Liver (tissue), 9 donors: ENCODE measurements around the gene COX17. TPM values are rescaled to one million over a fixed set of nuclear protein-coding genes. Genes with fewer than 3 reads are reported as not detected.

Experiments used
- DNase-seq: peaks from one replicate; pipeline ENCODE4 v3.0.0-alpha.2; 2017; ENCODE audit warnings: low spot score
- H3K27ac ChIP-seq, 2 donors: one replicate each; pipeline ENCODE4 v1.7.0; 2013; ENCODE audit warnings: inconsistent platforms in 2 of 2, low read length in 2 of 2, control low read depth in 1 of 2, low read depth in 1 of 2, mild to moderate bottlenecking in 1 of 2
- H3K27me3 ChIP-seq, 4 donors: one replicate each; pipeline versions ENCODE4 v1.6.1 to v1.7.0; 2013; ENCODE audit warnings: low read length in 3 of 4, inconsistent platforms in 1 of 4, mild to moderate bottlenecking in 1 of 4, moderate library complexity in 1 of 4; ENCODE audit not compliant: control insufficient read depth in 4 of 4, insufficient read depth in 4 of 4
- H3K36me3 ChIP-seq, 4 donors: one replicate each; pipeline versions ENCODE4 v1.6.1 to v1.7.0; 2013; ENCODE audit warnings: low read length in 3 of 4, mild to moderate bottlenecking in 3 of 4, low read depth in 1 of 4, moderate library complexity in 1 of 4; ENCODE audit not compliant: control insufficient read depth in 4 of 4, insufficient read depth in 3 of 4
- H3K4me1 ChIP-seq, 4 donors: one replicate each; pipeline versions ENCODE4 v1.6.1 to v1.7.0; 2013; ENCODE audit warnings: low read length in 3 of 4, mild to moderate bottlenecking in 3 of 4, moderate library complexity in 1 of 4; ENCODE audit not compliant: control insufficient read depth in 4 of 4, insufficient read depth in 4 of 4
- H3K4me3 ChIP-seq, 3 donors: one replicate each; pipeline versions ENCODE4 v1.6.1 to v1.7.0; 2013; ENCODE audit warnings: low read length in 3 of 3, control low read depth in 1 of 3, low read depth in 1 of 3, mild to moderate bottlenecking in 1 of 3
- H3K9ac ChIP-seq, 2 donors: one replicate each; pipeline ENCODE4 v1.7.0; 2013; ENCODE audit warnings: low read length in 2 of 2, mild to moderate bottlenecking in 2 of 2, moderate library complexity in 2 of 2, control low read depth in 1 of 2, low read depth in 1 of 2
- H3K9me3 ChIP-seq, 4 donors: one replicate each; pipeline versions ENCODE4 v1.6.1 to v1.7.0; 2013; ENCODE audit warnings: low read length in 3 of 4; ENCODE audit not compliant: control insufficient read depth in 4 of 4
- EGR1 ChIP-seq, 2 donors: IDR thresholded peaks; 2 replicates each; pipeline ENCODE4 v1.6.1; 2016 to 2018; ENCODE audit warnings: antibody characterized with exemption in 2 of 2, low read depth in 2 of 2
- FOXA1 ChIP-seq: IDR thresholded peaks from 2 replicates; pipeline ENCODE4 v1.6.1; 2016; ENCODE audit warnings: antibody characterized with exemption
- FOXA2 ChIP-seq: IDR thresholded peaks from 2 replicates; pipeline ENCODE4 v1.6.1; 2016; ENCODE audit warnings: antibody characterized with exemption
- GABPA ChIP-seq, 2 donors: IDR thresholded peaks in 1 of 2; conservative IDR thresholded peaks in 1 of 2; 2 replicates each; pipeline ENCODE4 v1.6.1; 2016; ENCODE audit warnings: antibody characterized with exemption in 2 of 2, mild to moderate bottlenecking in 1 of 2, moderate library complexity in 1 of 2
- HNF4A ChIP-seq, 2 donors: conservative IDR thresholded peaks; 2 replicates each; pipeline ENCODE4 v1.6.1; 2016; ENCODE audit warnings: antibody characterized with exemption in 2 of 2, mild to moderate bottlenecking in 2 of 2
- HNF4G ChIP-seq: IDR thresholded peaks from 2 replicates; pipeline ENCODE4 v1.6.1; 2016; ENCODE audit warnings: antibody characterized with exemption
- JUND ChIP-seq, 2 donors: IDR thresholded peaks; 2 replicates each; pipeline ENCODE4 v1.6.1; 2016; ENCODE audit warnings: antibody characterized with exemption in 2 of 2
- NR2F2 ChIP-seq: IDR thresholded peaks from 2 replicates; pipeline ENCODE4 v1.6.1; 2016; ENCODE audit warnings: antibody characterized with exemption
- RAD21 ChIP-seq, 2 donors: IDR thresholded peaks; 2 replicates each; pipeline ENCODE4 v1.6.1; 2016; ENCODE audit warnings: antibody characterized with exemption in 2 of 2, mild to moderate bottlenecking in 2 of 2
- RXRA ChIP-seq, 2 donors: IDR thresholded peaks; 2 replicates each; pipeline ENCODE4 v1.6.1; 2017 to 2018; ENCODE audit warnings: antibody characterized with exemption in 2 of 2, mild to moderate bottlenecking in 1 of 2
- SP1 ChIP-seq: IDR thresholded peaks from 2 replicates; pipeline ENCODE4 v1.6.1; 2018; ENCODE audit warnings: antibody characterized with exemption, mild to moderate bottlenecking
- TAF1 ChIP-seq: conservative IDR thresholded peaks from 2 replicates; pipeline ENCODE4 v1.6.1; 2016; ENCODE audit warnings: antibody characterized with exemption, mild to moderate bottlenecking
- YY1 ChIP-seq: IDR thresholded peaks from 2 replicates; pipeline ENCODE4 v1.6.1; 2016; ENCODE audit warnings: antibody characterized with exemption, mild to moderate bottlenecking
- ZBTB33 ChIP-seq: IDR thresholded peaks from 2 replicates; pipeline ENCODE4 v1.6.1; 2016; ENCODE audit warnings: antibody characterized with exemption
- WGBS: extraction: QIAGEN DNeasy Blood & Tissue Kit; methylation state at CpG from one replicate; pipeline ENCODE4 v1.1.7; 2013; 5-methylcytosine and 5-hydroxymethylcytosine counted together
- polyA plus RNA-seq, 2 donors: library from polyadenylated mRNA; stranded (reverse) in 1 of 2; unstranded in 1 of 2; fragments of 200-250 nt in 1 of 2; fragments of >200 nt in 1 of 2; fragmentation: Nextera tagmentation in 1 of 2; extraction: Ambion mirVana in 1 of 2; gene quantifications; one replicate each; pipeline versions ENCODE4 v1.2.1 to v1.2.3, GENCODE V29; 2013 to 2015
- total RNA-seq, 2 donors: library from RNA; depleted of rRNA; stranded (reverse); fragments of >200 nt; gene quantifications; one replicate each; pipeline ENCODE4 v1.2.3, GENCODE V29; 2014
- TF ChIP-seq, protein P1 (sequence below): IDR thresholded peaks from 2 replicates; pipeline ENCODE4 v1.6.1; 2016; ENCODE audit warnings: antibody characterized with exemption
- TF ChIP-seq, protein P2 (sequence below): IDR thresholded peaks from 2 replicates; pipeline ENCODE4 v1.6.1; 2016; ENCODE audit warnings: antibody characterized with exemption
- TF ChIP-seq, protein P3 (sequence below): fragments of 150-350 bp; IDR thresholded peaks from 2 replicates; pipeline ENCODE4 v1.5.1; 2017; ENCODE audit warnings: improper control_type of control experiment, low read depth, low read length; ENCODE audit not compliant: missing input control
- donor health status: healthy.
- donor health status: healthy.
- donor health status: healthy.
- donor health status: healthy.
- donor health status: healthy.

The COX17 gene
- total and polyA plus RNA-seq, 4 donors: 10.3 to 164 (median 49.0) TPM

- no peak within 1 kb of the TSS for H3K27ac ChIP-seq
- DNase-seq: no peak
- WGBS: 91% methylated on average over 9 of the region's 9 CpGs
Measured at GRCh38 chr3:119660474-119661440, 16.4 kb downstream of the COX17 start, which contains the start of gene POPDC2. Gene POPDC2, minus strand, starts transcription at chr3:119660589. Its CDS starts 166 bp downstream, at chr3:119660423.

DNA sequence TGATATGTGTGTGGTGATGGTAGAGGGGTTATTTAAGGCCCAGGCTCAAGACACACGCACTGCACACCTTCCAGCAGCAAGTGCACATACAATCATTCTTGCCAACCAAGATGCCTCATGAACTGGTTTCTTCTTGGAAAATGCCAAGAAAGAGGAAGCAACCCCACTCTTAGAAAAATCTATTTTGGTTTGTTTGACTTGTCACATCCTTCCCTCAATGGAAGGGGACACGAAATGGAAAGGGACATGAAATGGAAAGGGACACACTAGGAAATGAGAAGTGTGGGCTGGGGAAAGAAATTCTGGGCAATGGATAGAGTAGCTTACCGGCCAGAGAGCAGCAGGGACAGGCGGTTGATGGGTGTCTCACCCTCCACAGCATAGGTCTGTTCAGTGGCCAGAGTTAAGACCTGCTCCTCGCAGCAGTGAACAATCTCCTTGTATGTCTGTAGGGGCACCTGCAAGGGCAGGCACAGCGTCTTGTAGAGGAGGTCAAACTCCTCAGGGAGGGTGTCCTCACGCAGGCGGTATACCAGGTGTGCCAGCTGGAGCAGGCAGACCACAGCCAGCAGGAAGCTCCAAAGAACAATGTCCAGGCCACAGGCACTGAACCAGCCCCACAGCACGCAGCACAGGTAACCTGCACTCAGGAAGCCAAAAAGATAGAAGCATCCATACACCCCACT is 17.5 kb downstream of the COX17 start:
- H3K9ac ChIP-seq: no peak overlapping the region
- WGBS: 87% methylated on average over 9 of the region's 9 CpGs
- no peaks in the 10 kb centered on the region for H3K36me3 ChIP-seq
- H3K9me3 ChIP-seq: no peaks in the 10 kb centered on the region
- no peak overlapping the region for H3K4me3 ChIP-seq
- DNase-seq: no peak
- no peaks in the 10 kb centered on the region for H3K4me1 ChIP-seq
- no peak overlapping the region for H3K27ac ChIP-seq
- no peaks in the 10 kb centered on the region for H3K27me3 ChIP-seq
- TF ChIP-seq HNF4G: no peak
- no peak for TF ChIP-seq FOXA2
- no peak for TF ChIP-seq EGR1 (IDR thresholded peaks at IDR 0.05; ENCODE audit: low read depth in 2 of 2)

More at GRCh38 chr3:119660474-119661440, 16.4 kb downstream of the COX17 start, which contains the start of gene POPDC2:
- Histone ChIP-seq H3K4me1 (no peaks in the 10 kb centered on the region), H3K9ac (no peak within 1 kb of the TSS), H3K36me3 (no peaks in the 10 kb centered on the region), H3K9me3 (no peaks in the 10 kb centered on the region), H3K4me3 (no peak within 1 kb of the TSS), H3K27me3 (no peaks in the 10 kb centered on the region)
- TF ChIP-seq TAF1: no peak
- no peak for TF ChIP-seq ZBTB33
- no peak for TF ChIP-seq RXRA (IDR thresholded peaks at IDR 0.05)
- no peak for TF ChIP-seq FOXA1
- TF ChIP-seq RAD21 (IDR thresholded peaks at IDR 0.05): no peak
- TF ChIP-seq, protein P1, sequence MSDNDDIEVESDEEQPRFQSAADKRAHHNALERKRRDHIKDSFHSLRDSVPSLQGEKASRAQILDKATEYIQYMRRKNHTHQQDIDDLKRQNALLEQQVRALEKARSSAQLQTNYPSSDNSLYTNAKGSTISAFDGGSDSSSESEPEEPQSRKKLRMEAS: no peak
- no peak for TF ChIP-seq HNF4G
- TF ChIP-seq, protein P2, sequence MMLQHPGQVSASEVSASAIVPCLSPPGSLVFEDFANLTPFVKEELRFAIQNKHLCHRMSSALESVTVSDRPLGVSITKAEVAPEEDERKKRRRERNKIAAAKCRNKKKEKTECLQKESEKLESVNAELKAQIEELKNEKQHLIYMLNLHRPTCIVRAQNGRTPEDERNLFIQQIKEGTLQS: no peak

- H3K36me3 ChIP-seq: no peaks in the 10 kb centered on the region
- no peaks in the 10 kb centered on the region for H3K9me3 ChIP-seq
- H3K4me1 ChIP-seq: no peaks in the 10 kb centered on the region
- H3K9ac ChIP-seq: no peak overlapping the region
- WGBS: 96% methylated on average over 2 of the region's 2 CpGs
- H3K27ac ChIP-seq: no peak overlapping the region
- H3K27me3 ChIP-seq: no peaks in the 10 kb centered on the region
- H3K4me3 ChIP-seq: no peak overlapping the region
- no peak for DNase-seq
- TF ChIP-seq FOXA1 (no peak), GABPA (IDR thresholded peaks at IDR 0.05 in 1 of 2, conservative IDR thresholded peaks at IDR 0.05 in 1 of 2) (no peak), ZBTB33 (no peak), HNF4A (conservative IDR thresholded peaks at IDR 0.05) (no peak), FOXA2 (no peak), SP1 (no peak), JUND (IDR thresholded peaks at IDR 0.05) (no peak), EGR1 (IDR thresholded peaks at IDR 0.05; ENCODE audit: low read depth in 2 of 2) (no peak), HNF4G (no peak), RXRA (IDR thresholded peaks at IDR 0.05) (no peak), YY1 (no peak), NR2F2 (no peak)
- TF ChIP-seq, protein P2: no peak
- TF ChIP-seq, protein P1: no peak
- TF ChIP-seq, protein P3, sequence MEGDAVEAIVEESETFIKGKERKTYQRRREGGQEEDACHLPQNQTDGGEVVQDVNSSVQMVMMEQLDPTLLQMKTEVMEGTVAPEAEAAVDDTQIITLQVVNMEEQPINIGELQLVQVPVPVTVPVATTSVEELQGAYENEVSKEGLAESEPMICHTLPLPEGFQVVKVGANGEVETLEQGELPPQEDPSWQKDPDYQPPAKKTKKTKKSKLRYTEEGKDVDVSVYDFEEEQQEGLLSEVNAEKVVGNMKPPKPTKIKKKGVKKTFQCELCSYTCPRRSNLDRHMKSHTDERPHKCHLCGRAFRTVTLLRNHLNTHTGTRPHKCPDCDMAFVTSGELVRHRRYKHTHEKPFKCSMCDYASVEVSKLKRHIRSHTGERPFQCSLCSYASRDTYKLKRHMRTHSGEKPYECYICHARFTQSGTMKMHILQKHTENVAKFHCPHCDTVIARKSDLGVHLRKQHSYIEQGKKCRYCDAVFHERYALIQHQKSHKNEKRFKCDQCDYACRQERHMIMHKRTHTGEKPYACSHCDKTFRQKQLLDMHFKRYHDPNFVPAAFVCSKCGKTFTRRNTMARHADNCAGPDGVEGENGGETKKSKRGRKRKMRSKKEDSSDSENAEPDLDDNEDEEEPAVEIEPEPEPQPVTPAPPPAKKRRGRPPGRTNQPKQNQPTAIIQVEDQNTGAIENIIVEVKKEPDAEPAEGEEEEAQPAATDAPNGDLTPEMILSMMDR: no peak
Measured at GRCh38 chr3:119658994-119659393, 18.2 kb downstream of the COX17 start.
